Endodermal cell (in vitro differentiated cells): ENCODE measurements around the gene MPDU1. TPM values are rescaled to one million over a fixed set of nuclear protein-coding genes. Genes with fewer than 3 reads are reported as not detected.

Experiments used
- DNase-seq: peaks from one replicate; pipeline ENCODE4 v3.0.0-alpha.2; 2017
- H3K27ac ChIP-seq: 2 replicates; pipeline ENCODE4 v1.5.1; 2013; ENCODE audit warnings: mild to moderate bottlenecking, low read depth, low read length, moderate library complexity
- H3K27me3 ChIP-seq: 2 replicates; pipeline ENCODE4 v1.6.1; 2013; ENCODE audit warnings: mild to moderate bottlenecking, low read length, moderate library complexity; ENCODE audit not compliant: insufficient read depth, control insufficient read depth, poor library complexity, severe bottlenecking
- H3K36me3 ChIP-seq: 2 replicates; pipeline ENCODE4 v1.7.0; 2013; ENCODE audit warnings: mild to moderate bottlenecking, low read length, moderate library complexity; ENCODE audit not compliant: control insufficient read depth, insufficient read depth
- H3K4me1 ChIP-seq: one replicate; pipeline ENCODE4 v1.7.0; 2013; ENCODE audit warnings: low read length; ENCODE audit not compliant: control insufficient read depth, insufficient read depth
- H3K4me3 ChIP-seq: 2 replicates; pipeline ENCODE4 v1.5.1; 2013; ENCODE audit warnings: mild to moderate bottlenecking, low read length, moderate library complexity
- H3K9ac ChIP-seq: 2 replicates; pipeline ENCODE4 v1.6.1; 2013; ENCODE audit warnings: mild to moderate bottlenecking, low read length, moderate library complexity; ENCODE audit not compliant: poor library complexity, severe bottlenecking; ENCODE audit errors: extremely low read depth
- H3K9me3 ChIP-seq: 2 replicates; pipeline ENCODE4 v1.6.1; 2013; ENCODE audit warnings: mild to moderate bottlenecking, low read length, moderate library complexity; ENCODE audit not compliant: control insufficient read depth
- H3K27ac Mint-ChIP-seq: 2 replicates; pipeline ENCODE4 v1.8.0; 2020; ENCODE audit warnings: mixed read lengths
- H3K27me3 Mint-ChIP-seq: 2 replicates; pipeline ENCODE4 v1.8.0; 2021; ENCODE audit warnings: mild to moderate bottlenecking, mixed read lengths; ENCODE audit not compliant: insufficient read depth
- H3K36me3 Mint-ChIP-seq: 2 replicates; pipeline ENCODE4 v1.8.0; 2020; ENCODE audit warnings: low read depth, mixed read lengths
- H3K4me1 Mint-ChIP-seq: 2 replicates; pipeline ENCODE4 v1.8.0; 2020; ENCODE audit warnings: mixed read lengths
- H3K4me3 Mint-ChIP-seq: 2 replicates; pipeline ENCODE4 v1.8.0; 2020; ENCODE audit warnings: mild to moderate bottlenecking, moderate library complexity, mixed read lengths
- H3K9me3 Mint-ChIP-seq: 2 replicates; pipeline ENCODE4 v1.8.0; 2020; ENCODE audit warnings: mild to moderate bottlenecking, mixed read lengths
- WGBS, 2 experiments: methylation state at CpG; one replicate each; pipeline versions ENCODE4 v1.1.5 to v1.1.7; 2013; ENCODE audit warnings: missing lambda C conversion rate in 2 of 2, mixed read lengths in 1 of 2; ENCODE audit not compliant: insufficient coverage in 1 of 2, insufficient read length in 1 of 2; 5-methylcytosine and 5-hydroxymethylcytosine counted together
- total RNA-seq, 2 donors: library from RNA; stranded (reverse); fragmentation: NEBNext Ultra II Directional in 1 of 2; extraction: Animal tissue kit (Norgen Biotek cat#: 25700) in 1 of 2; gene quantifications; 2 replicates in 1 of 2; 3 replicates in 1 of 2; pipeline ENCODE4 v1.2.1, GENCODE V29; 2021
- TF ChIP-seq, protein P1 (sequence below): fragments of 200-600 bp; sonication (generic); conservative IDR thresholded peaks from 2 replicates; pipeline ENCODE4 v1.5.0; 2021; ENCODE audit warnings: antibody characterized with exemption, mild to moderate bottlenecking

The MPDU1 gene
- total RNA-seq, 2 donors from 2014 or later = 47.4 to 56.6 TPM

DNA sequence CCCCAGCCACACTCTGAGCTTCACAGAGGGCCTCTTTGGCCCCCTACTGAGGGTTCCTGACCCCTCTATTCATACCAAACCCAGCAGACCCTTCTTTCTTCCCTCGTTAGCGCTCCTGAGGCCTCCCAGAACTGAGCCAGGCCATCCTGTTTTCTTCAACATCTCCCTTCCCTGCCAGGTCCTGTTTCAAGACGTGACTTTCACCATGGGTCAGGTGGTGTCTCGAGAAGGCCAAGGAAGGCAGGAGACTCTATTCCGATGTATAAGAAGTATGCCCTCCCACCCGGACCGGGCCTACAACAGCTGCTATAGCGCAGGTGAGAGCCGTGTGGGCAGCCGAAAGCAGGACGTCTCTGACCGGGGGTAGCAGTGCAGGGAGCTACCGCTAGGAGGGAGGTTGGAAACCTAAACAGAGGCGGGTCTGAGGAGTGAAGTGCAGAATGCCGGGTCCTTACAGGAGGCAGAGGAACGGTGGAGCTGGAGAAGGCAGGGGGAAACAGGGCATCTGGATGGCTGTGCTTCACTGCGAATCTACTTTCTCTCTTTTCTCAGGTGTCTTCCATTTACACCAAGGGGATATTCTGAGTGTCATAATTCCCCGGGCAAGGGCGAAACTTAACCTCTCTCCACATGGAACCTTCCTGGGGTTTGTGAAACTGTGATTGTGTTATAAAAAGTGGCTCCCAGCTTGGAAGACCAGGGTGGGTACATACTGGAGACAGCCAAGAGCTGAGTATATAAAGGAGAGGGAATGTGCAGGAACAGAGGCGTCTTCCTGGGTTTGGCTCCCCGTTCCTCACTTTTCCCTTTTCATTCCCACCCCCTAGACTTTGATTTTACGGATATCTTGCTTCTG is 23.3 kb upstream of the MPDU1 start:
- H3K36me3 ChIP-seq = peaks cover 20% of the 10 kb centered on the region
- no peaks in the 10 kb centered on the region for H3K9me3 ChIP-seq
- H3K27ac ChIP-seq = peak overlapping the region; percentile 77
- Mint-ChIP-seq H3K4me1 (peaks cover 35% of the 10 kb centered on the region), H3K9me3 (no peaks in the 10 kb centered on the region), H3K4me3 (peak overlapping the region; percentile 79), H3K27ac (peak overlapping the region; percentile 98), H3K36me3 (peaks cover 17% of the 10 kb centered on the region), H3K27me3 (no peaks in the 10 kb centered on the region)
- H3K27me3 ChIP-seq = no peaks in the 10 kb centered on the region
- H3K4me3 ChIP-seq = peak overlapping the region; percentile 99
- peak overlapping the region; percentile 21 for H3K9ac ChIP-seq
- peaks cover 3% of the 10 kb centered on the region for H3K4me1 ChIP-seq
- DNase-seq = peak; percentile 98
- TF ChIP-seq, protein P1, sequence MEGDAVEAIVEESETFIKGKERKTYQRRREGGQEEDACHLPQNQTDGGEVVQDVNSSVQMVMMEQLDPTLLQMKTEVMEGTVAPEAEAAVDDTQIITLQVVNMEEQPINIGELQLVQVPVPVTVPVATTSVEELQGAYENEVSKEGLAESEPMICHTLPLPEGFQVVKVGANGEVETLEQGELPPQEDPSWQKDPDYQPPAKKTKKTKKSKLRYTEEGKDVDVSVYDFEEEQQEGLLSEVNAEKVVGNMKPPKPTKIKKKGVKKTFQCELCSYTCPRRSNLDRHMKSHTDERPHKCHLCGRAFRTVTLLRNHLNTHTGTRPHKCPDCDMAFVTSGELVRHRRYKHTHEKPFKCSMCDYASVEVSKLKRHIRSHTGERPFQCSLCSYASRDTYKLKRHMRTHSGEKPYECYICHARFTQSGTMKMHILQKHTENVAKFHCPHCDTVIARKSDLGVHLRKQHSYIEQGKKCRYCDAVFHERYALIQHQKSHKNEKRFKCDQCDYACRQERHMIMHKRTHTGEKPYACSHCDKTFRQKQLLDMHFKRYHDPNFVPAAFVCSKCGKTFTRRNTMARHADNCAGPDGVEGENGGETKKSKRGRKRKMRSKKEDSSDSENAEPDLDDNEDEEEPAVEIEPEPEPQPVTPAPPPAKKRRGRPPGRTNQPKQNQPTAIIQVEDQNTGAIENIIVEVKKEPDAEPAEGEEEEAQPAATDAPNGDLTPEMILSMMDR = peak; percentile 77
- 32 to 42% methylated on average over 15 to 20 of the region's 22 CpGs for WGBS, 2 experiments

DNA sequence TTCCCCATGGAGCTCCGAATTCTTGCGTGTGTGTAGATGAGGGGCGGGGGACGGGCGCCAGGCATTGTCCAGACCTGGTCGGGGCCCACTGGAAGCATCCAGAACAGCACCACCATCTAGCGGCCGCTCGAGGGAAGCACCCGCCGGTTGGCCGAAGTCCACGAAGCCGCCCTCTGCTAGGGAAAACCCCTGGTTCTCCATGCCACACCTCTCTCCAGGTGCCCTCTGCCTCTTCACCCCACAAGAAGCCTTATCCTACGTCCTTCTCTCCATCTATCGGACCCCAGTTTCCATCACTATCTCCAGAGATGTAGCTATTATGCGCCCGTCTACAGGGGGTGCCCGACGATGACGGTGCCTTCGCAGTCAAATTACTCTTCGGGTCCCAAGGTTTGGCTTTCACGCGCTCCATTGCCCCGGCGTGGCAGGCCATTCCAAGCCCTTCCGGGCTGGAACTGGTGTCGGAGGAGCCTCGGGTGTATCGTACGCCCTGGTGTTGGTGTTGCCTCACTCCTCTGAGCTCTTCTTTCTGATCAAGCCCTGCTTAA is 22.6 kb upstream of the MPDU1 start:
- peak overlapping the region; percentile 89 for H3K27ac ChIP-seq
- H3K9me3 ChIP-seq = no peaks in the 10 kb centered on the region
- peaks cover 27% of the 10 kb centered on the region for H3K36me3 ChIP-seq
- peak; percentile 98 for DNase-seq
- Mint-ChIP-seq H3K9me3 (no peaks in the 10 kb centered on the region), H3K36me3 (peaks cover 24% of the 10 kb centered on the region), H3K27ac (peak overlapping the region; percentile 98), H3K27me3 (no peaks in the 10 kb centered on the region), H3K4me3 (peak overlapping the region; percentile 79), H3K4me1 (peaks cover 33% of the 10 kb centered on the region)
- H3K4me3 ChIP-seq = peak overlapping the region; percentile 99
- no peaks in the 10 kb centered on the region for H3K27me3 ChIP-seq
- H3K9ac ChIP-seq = peak overlapping the region; percentile 75
- TF ChIP-seq, protein P1 = peak; percentile 78
- H3K4me1 ChIP-seq = peaks cover 3% of the 10 kb centered on the region
- WGBS, 2 experiments = 0 to 1% methylated on average over 23 to 32 of the region's 32 CpGs

DNA sequence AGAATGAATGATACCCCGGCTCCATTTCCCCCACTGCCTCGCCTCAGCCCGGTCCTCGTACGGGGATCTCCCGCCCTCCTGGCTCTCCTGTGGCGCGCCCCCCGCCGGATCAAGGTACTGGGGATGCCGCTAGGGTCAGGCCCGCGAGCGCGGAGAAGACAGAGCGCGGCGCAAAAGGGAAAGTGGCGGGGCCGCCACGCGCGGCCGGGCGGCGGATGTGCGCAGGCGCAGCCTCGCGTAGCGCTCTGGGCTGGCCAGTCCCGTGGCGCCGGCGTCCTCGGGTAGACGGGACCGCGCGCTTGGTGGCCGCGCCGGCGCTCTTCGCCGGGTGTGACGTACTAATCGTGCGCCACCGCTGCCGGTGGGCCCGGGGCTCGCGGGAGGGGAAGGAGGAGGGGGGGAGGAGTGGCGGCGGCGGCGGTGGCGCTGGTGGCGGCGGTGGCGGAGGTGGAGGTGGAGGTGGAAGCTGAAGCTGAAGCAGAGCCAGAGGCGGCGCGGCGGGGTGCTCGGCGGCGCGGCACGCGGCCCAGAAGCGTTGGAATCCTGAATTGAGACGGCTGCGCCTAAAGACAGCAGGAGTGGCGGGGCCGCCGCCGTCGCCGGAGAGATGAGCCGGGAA is 22.0 kb upstream of the MPDU1 start, which contains the start of gene SENP3:
TSS of gene SENP3 (plus strand) at position 331 of the 619 bp plus-strand sequence. CDS start 1,158 bp downstream, outside the sequence.
- H3K27ac Mint-ChIP-seq = peak within 1 kb of the TSS; percentile 98
- peaks cover 27% of the 10 kb centered on the region for H3K36me3 Mint-ChIP-seq
- H3K4me3 ChIP-seq = peak within 1 kb of the TSS; percentile 99
- peaks cover 32% of the 10 kb centered on the region for H3K36me3 ChIP-seq
- H3K27me3 Mint-ChIP-seq = no peaks in the 10 kb centered on the region
- TF ChIP-seq, protein P1 = no peak
- peak within 1 kb of the TSS; percentile 79 for H3K4me3 Mint-ChIP-seq
- no peaks in the 10 kb centered on the region for H3K27me3 ChIP-seq
- H3K9me3 ChIP-seq = no peaks in the 10 kb centered on the region
- peaks cover 33% of the 10 kb centered on the region for H3K4me1 Mint-ChIP-seq
- H3K27ac ChIP-seq = peak within 1 kb of the TSS; percentile 89
- H3K9me3 Mint-ChIP-seq = no peaks in the 10 kb centered on the region
- peak within 1 kb of the TSS; percentile 75 for H3K9ac ChIP-seq
- 0% methylated on average over 23 to 76 of the region's 82 CpGs for WGBS, 2 experiments
- H3K4me1 ChIP-seq = peaks cover 3% of the 10 kb centered on the region
- peak; percentile 97 for DNase-seq
